ENCODE measurements around the gene LAMA2. TPM values are rescaled to one million over a fixed set of nuclear protein-coding genes. Genes with fewer than 3 reads are reported as not detected.
A peak's percentile ranks its signal among the peaks of the same experiment; 100 is the strongest.

Gene LAMA2
- total and polyA plus RNA-seq, 2 of the 8 experiments (the other 6 are each of a cell fraction or from before 2014, with no cell fraction given): 1.3 to 3.8 TPM

GRCh38 chr6:129203190-129203900, 320.4 kb downstream of the LAMA2 start:
- FAIRE-seq: peak; percentile 13
- no peak overlapping the region for H3K4me2 ChIP-seq (ENCODE audit: insufficient read depth in 1 of 2, low read depth in 2 of 2, low read length in 2 of 2)
- no peak overlapping the region for H3K4me3 ChIP-seq (ENCODE audit: extremely low read depth in 1 of 4, insufficient read depth in 2 of 4, low read depth in 3 of 4, low read length in 4 of 4)

More at GRCh38 chr6:129203190-129203900, 320.4 kb downstream of the LAMA2 start:
- H3K27me3 ChIP-seq (replicated peaks in 1 of 4; ENCODE audit: control insufficient read depth in 3 of 4, extremely low read depth in 1 of 4, insufficient read depth in 3 of 4, low read length in 3 of 4): no peaks in the 10 kb centered on the region
- no peak overlapping the region for H3K27ac ChIP-seq (ENCODE audit: low read depth, low read length)
- H3K23ac ChIP-seq (ENCODE audit: insufficient read length): no peak overlapping the region
- no peak overlapping the region for H4K91ac ChIP-seq (replicated peaks; ENCODE audit: insufficient read length, low read length)
- H2BK12ac ChIP-seq (ENCODE audit: low read depth, low read length): no peak overlapping the region
- H3K36me3 ChIP-seq (ENCODE audit: control insufficient read depth in 2 of 4, insufficient read depth in 4 of 4, low read length in 3 of 4): no peaks in the 10 kb centered on the region
- no peak overlapping the region for H3K14ac ChIP-seq (ENCODE audit: insufficient read length)
- WGBS, 2 experiments (ENCODE audit: extremely low coverage in 1 of 2, insufficient coverage in 1 of 2, insufficient read length in 1 of 2, insufficient replicate concordance in 2 of 2, low coverage in 1 of 2, low lambda C conversion rate in 2 of 2, missing lambda C conversion rate in 1 of 2): 81% methylated on average over 5 of the region's 5 CpGs; no CpG with 5 or more reads in 1 of the 2 experiments
- no peak overlapping the region for H2BK5ac ChIP-seq (ENCODE audit: low read depth, low read length)
- H4K8ac ChIP-seq (ENCODE audit: extremely low read depth, insufficient read depth, low read length): no peak overlapping the region
- no peak overlapping the region for H2BK15ac ChIP-seq (ENCODE audit: low read length)
- H2BK120ac ChIP-seq (replicated peaks; ENCODE audit: low read depth, low read length): no peak overlapping the region
- no peaks in the 10 kb centered on the region for H4K20me1 ChIP-seq (replicated peaks in 1 of 2; ENCODE audit: control insufficient read depth in 1 of 2, insufficient read depth in 2 of 2, low read length in 2 of 2)
- ChIA-PET POLR2A (ENCODE audit: partially characterized antibody) (no interaction called here), CTCF (ENCODE audit: partially characterized antibody) (interaction anchor here (1.0 to 1.2 kb wide), 4 partner anchors 9 to 11 kb away, joined by 3 to 4 read pairs (median 3); no protein-coding TSS in a partner anchor)
- no peaks in the 10 kb centered on the region for H3K79me2 ChIP-seq (ENCODE audit: control insufficient read depth in 1 of 2, insufficient read depth in 2 of 2, low read length in 2 of 2)
- H3K4ac ChIP-seq (replicated peaks; ENCODE audit: insufficient read length, low read depth, low read length): peak overlapping the region; percentile 53
- no peak overlapping the region for H2AFZ ChIP-seq (ENCODE audit: low read length)
- no peak for TF ChIP-seq ZNF274 (IDR thresholded peaks at IDR 0.05; ENCODE audit: borderline replicate concordance, extremely low read depth, low read length)
- H2BK20ac ChIP-seq (ENCODE audit: low read length): no peak overlapping the region
- peak overlapping the region in 1 of 4 experiments; percentile 9; a peak in 1 of 7 replicates for H3K9ac ChIP-seq (replicated peaks in 1 of 4; ENCODE audit: extremely low read depth in 1 of 4, low read depth in 3 of 4, low read length in 3 of 4)
- H2AK5ac ChIP-seq (ENCODE audit: low read depth, low read length): no peak overlapping the region
- DNase-seq (ENCODE audit: low read depth in 1 of 2, low spot score in 2 of 2): no peak
- no peak overlapping the region for H4K5ac ChIP-seq (ENCODE audit: insufficient read length, low read depth, low read length)
- H3K56ac ChIP-seq (replicated peaks; ENCODE audit: insufficient read length, low read depth, low read length): no peak overlapping the region
- no peaks in the 10 kb centered on the region for H3K79me1 ChIP-seq (ENCODE audit: low read depth, low read length)
- H3K4me1 ChIP-seq (replicated peaks in 1 of 4; ENCODE audit: control insufficient read depth in 3 of 4, insufficient read depth in 4 of 4, low read length in 3 of 4): peaks cover 0 to 2% (median 0%) of the 10 kb centered on the region in 4 experiments; a peak in 2 of 7 replicates
- no peaks in the 10 kb centered on the region for H3K9me3 ChIP-seq (ENCODE audit: insufficient read depth in 2 of 2, low read depth in 1 of 2, low read length in 1 of 2)
- no peaks in the 10 kb centered on the region for H3K23me2 ChIP-seq (ENCODE audit: low read depth, low read length)
- no peak overlapping the region for H3K18ac ChIP-seq (ENCODE audit: extremely low read depth, low read length)
